Measurements from ENCODE around the gene MEIOB.

Gene MEIOB

GRCh38 chr16:1822801-1823200 is 49.2 kb downstream of the MEIOB start:
- Histone ChIP-seq H3K4me3 (ENCODE audit: low read length in 2 of 2) (no peak overlapping the region), H3K27ac (ENCODE audit: low read depth in 2 of 2, low read length in 2 of 2) (no peak overlapping the region)

DNA sequence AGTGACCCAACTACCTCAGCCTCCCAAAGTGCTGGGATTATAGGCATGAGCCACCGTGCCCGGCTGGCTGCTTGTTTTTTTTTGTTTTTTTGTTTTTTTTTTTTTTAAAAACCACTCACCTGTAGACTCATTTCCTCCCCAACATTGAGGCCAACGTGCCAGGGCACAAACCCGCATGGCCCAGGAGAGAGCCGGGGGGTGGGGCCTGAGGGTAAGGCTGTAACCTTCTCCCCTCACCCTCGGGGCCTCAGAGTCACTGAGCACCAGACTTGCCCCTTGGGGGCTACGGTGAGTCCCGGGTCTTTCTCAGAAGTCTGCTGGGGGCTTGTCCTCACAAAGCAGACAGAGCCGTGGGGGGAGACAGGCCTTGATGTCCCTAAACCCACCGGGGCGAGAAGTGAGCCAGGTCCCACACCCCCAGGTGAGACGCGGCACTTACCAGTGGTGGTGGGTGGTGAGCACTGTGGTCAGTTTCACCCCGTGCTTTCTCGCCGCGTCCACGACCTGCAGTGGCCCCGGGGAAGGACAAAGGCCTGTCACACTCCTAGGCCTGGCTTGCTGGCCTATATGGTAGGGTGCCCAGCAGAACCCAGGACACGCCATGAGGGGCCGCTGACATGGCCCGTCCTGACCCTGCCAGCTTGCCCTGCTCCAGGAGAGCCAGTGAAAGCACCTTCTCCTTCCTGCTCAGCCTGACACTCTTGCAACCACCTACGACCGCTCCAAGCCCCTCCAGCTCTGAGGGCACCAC is 49.9 kb downstream of the MEIOB start:
- Histone ChIP-seq H3K27me3 (ENCODE audit: control insufficient read depth in 2 of 2, insufficient read depth in 2 of 2, low read length in 2 of 2) (no peaks in the 10 kb centered on the region), H3K4me1 (ENCODE audit: control insufficient read depth in 2 of 2, insufficient read depth in 2 of 2, low read length in 2 of 2) (peaks cover 9 to 18% of the 10 kb centered on the region in 2 donors), H3K36me3 (ENCODE audit: control insufficient read depth in 2 of 2, insufficient read depth in 2 of 2, low read length in 2 of 2) (peaks cover 10 to 31% of the 10 kb centered on the region in 2 donors), H3K9ac (ENCODE audit: low read depth in 1 of 2, low read length in 2 of 2) (no peak overlapping the region), H3K27ac (ENCODE audit: low read depth in 2 of 2, low read length in 2 of 2) (no peak overlapping the region), H3K9me3 (ENCODE audit: control insufficient read depth in 2 of 2, low read length in 2 of 2) (no peaks in the 10 kb centered on the region), H3K4me3 (ENCODE audit: low read length in 2 of 2) (no peak overlapping the region)

More at GRCh38 chr16:1822801-1823200, 49.2 kb downstream of the MEIOB start:
- Histone ChIP-seq H3K4me1 (ENCODE audit: control insufficient read depth in 2 of 2, insufficient read depth in 2 of 2, low read length in 2 of 2) (peaks cover 9 to 19% of the 10 kb centered on the region in 2 donors), H3K36me3 (ENCODE audit: control insufficient read depth in 2 of 2, insufficient read depth in 2 of 2, low read length in 2 of 2) (peaks cover 5 to 28% of the 10 kb centered on the region in 2 donors), H3K9me3 (ENCODE audit: control insufficient read depth in 2 of 2, low read length in 2 of 2) (no peaks in the 10 kb centered on the region), H3K9ac (ENCODE audit: low read depth in 1 of 2, low read length in 2 of 2) (no peak overlapping the region), H3K27me3 (ENCODE audit: control insufficient read depth in 2 of 2, insufficient read depth in 2 of 2, low read length in 2 of 2) (no peaks in the 10 kb centered on the region)

GRCh38 chr16:1820946-1821290 is 51.0 kb downstream of the MEIOB start:
- Histone ChIP-seq H3K4me1 (ENCODE audit: control insufficient read depth in 2 of 2, insufficient read depth in 2 of 2, low read length in 2 of 2) (peaks cover 8 to 16% of the 10 kb centered on the region in 2 donors), H3K9ac (ENCODE audit: low read depth in 1 of 2, low read length in 2 of 2) (no peak overlapping the region), H3K9me3 (ENCODE audit: control insufficient read depth in 2 of 2, low read length in 2 of 2) (no peaks in the 10 kb centered on the region), H3K27ac (ENCODE audit: low read depth in 2 of 2, low read length in 2 of 2) (no peak overlapping the region), H3K27me3 (ENCODE audit: control insufficient read depth in 2 of 2, insufficient read depth in 2 of 2, low read length in 2 of 2) (no peaks in the 10 kb centered on the region), H3K4me3 (ENCODE audit: low read length in 2 of 2) (no peak overlapping the region), H3K36me3 (ENCODE audit: control insufficient read depth in 2 of 2, insufficient read depth in 2 of 2, low read length in 2 of 2) (peaks cover 16 to 40% of the 10 kb centered on the region in 2 donors)

DNA sequence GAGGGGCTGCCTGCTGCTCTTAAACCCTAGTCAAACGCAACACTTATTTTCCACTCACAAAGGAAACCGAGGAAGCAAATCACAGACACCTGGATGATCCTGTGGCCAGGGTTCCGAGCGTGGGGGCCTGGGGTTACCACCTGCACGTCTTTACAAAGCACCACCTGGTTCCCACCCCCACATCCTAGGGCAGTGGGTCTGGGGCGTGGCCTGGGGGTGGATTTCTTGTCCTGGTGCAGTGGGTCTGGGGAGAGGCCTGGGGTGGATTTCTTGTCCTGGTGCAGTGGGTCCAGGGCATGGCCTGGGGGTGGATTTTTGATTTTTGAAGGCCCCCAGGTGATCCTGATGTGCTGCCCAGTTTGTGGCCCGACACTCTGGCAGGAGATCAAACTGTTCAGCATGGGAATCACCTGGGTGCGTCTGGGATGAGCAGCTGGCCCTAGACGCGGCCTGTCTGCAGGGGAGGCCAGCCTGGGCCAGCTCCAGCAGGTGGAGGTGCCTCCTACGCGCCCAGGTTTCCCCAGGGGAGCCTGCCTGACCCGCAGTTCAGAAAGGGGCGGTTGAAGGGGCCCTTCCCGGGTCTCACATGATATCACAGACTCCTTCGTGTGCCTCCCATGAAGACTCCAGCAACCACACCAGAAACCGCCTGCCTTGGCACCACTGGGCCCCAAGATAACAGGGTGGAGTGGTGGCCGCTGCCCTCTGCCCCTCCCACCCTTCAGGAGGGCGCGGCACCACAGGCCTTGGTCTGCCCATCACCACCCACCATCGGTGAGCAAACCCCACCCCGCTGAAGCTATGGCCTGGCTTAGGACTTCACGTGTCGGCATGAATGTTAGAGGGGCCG is 51.6 kb downstream of the MEIOB start:
- no peak overlapping the region for H3K9ac ChIP-seq (ENCODE audit: low read depth in 1 of 2, low read length in 2 of 2)
- H3K36me3 ChIP-seq (ENCODE audit: control insufficient read depth in 2 of 2, insufficient read depth in 2 of 2, low read length in 2 of 2): peaks cover 20 to 43% of the 10 kb centered on the region in 2 donors
- peaks cover 3 to 10% of the 10 kb centered on the region in 2 donors for H3K4me1 ChIP-seq (ENCODE audit: control insufficient read depth in 2 of 2, insufficient read depth in 2 of 2, low read length in 2 of 2)
- no peaks in the 10 kb centered on the region for H3K27me3 ChIP-seq (ENCODE audit: control insufficient read depth in 2 of 2, insufficient read depth in 2 of 2, low read length in 2 of 2)
- H3K4me3 ChIP-seq (ENCODE audit: low read length in 2 of 2): no peak overlapping the region
- no peak overlapping the region for H3K27ac ChIP-seq (ENCODE audit: low read depth in 2 of 2, low read length in 2 of 2)
- no peaks in the 10 kb centered on the region for H3K9me3 ChIP-seq (ENCODE audit: control insufficient read depth in 2 of 2, low read length in 2 of 2)

DNA sequence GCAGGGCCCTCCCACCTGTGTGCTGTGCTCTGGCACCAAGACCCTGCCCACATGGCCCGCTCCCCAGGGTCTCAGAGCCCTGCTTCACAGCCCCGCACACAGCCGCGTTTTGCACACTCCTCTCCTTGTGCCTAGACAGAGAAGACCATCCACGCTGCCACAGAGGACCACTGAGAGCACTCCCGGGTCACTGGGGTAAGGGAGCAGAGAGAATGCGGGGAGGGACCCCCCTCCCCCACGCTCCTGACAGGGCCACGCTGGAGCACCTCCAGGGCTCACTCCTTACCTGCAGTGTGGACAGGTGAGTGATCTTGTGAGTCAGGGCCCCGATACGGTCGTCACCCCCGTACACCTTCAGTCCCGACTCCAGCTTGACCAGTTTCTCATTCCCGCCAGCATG is 52.4 kb downstream of the MEIOB start:
- Histone ChIP-seq H3K27me3 (ENCODE audit: control insufficient read depth in 2 of 2, insufficient read depth in 2 of 2, low read length in 2 of 2) (no peaks in the 10 kb centered on the region), H3K4me3 (ENCODE audit: low read length in 2 of 2) (no peak overlapping the region), H3K9ac (ENCODE audit: low read depth in 1 of 2, low read length in 2 of 2) (no peak overlapping the region), H3K36me3 (ENCODE audit: control insufficient read depth in 2 of 2, insufficient read depth in 2 of 2, low read length in 2 of 2) (peaks cover 21 to 45% of the 10 kb centered on the region in 2 donors), H3K4me1 (ENCODE audit: control insufficient read depth in 2 of 2, insufficient read depth in 2 of 2, low read length in 2 of 2) (peaks cover 0 to 6% of the 10 kb centered on the region in 2 donors), H3K9me3 (ENCODE audit: control insufficient read depth in 2 of 2, low read length in 2 of 2) (no peaks in the 10 kb centered on the region), H3K27ac (ENCODE audit: low read depth in 2 of 2, low read length in 2 of 2) (no peak overlapping the region)

DNA sequence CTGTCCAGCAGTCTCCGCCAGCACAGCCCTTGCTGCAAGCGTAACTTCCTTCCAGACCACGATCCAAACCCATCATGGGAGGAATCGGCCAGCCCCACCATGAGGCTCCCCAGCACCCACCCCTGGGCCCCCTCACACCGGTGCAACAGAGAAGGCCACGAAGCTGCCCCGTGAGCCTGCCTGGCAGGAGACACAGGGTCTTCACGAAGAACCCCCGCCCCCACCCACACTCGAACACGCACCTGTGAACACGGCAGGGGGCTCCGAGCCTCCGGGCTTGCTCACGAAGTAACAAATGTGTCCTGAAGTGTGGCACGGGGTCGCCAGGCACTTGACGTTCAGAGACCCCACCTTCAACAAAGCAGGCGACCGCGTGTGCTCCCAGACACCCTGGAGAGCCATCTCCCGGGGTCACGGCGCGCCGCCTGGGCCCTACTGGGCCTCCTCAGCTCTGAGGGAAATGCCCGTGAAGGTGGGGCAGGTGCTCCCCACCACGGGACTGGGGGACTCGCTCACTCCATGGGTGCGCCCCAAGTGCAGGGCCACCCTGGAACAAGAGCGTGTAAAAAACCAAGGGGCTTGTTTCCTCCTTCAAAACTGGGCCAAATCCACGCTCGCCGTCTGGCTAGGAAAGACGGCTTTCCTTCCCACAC is 53.0 kb downstream of the MEIOB start:
- H3K4me1 ChIP-seq (ENCODE audit: control insufficient read depth in 2 of 2, insufficient read depth in 2 of 2, low read length in 2 of 2): peaks cover 0 to 2% of the 10 kb centered on the region in 2 donors
- H3K27me3 ChIP-seq (ENCODE audit: control insufficient read depth in 2 of 2, insufficient read depth in 2 of 2, low read length in 2 of 2): no peaks in the 10 kb centered on the region
- H3K27ac ChIP-seq (ENCODE audit: low read depth in 2 of 2, low read length in 2 of 2): no peak overlapping the region
- H3K9me3 ChIP-seq (ENCODE audit: control insufficient read depth in 2 of 2, low read length in 2 of 2): no peaks in the 10 kb centered on the region
- no peak overlapping the region for H3K9ac ChIP-seq (ENCODE audit: low read depth in 1 of 2, low read length in 2 of 2)
- H3K36me3 ChIP-seq (ENCODE audit: control insufficient read depth in 2 of 2, insufficient read depth in 2 of 2, low read length in 2 of 2): peaks cover 21 to 45% of the 10 kb centered on the region in 2 donors
- H3K4me3 ChIP-seq (ENCODE audit: low read length in 2 of 2): no peak overlapping the region

GRCh38 chr16:1818204-1818872 is 53.6 kb downstream of the MEIOB start:
- H3K4me3 ChIP-seq (ENCODE audit: low read length in 2 of 2): no peak overlapping the region
- no peaks in the 10 kb centered on the region for H3K4me1 ChIP-seq (ENCODE audit: control insufficient read depth in 2 of 2, insufficient read depth in 2 of 2, low read length in 2 of 2)
- H3K9ac ChIP-seq (ENCODE audit: low read depth in 1 of 2, low read length in 2 of 2): no peak overlapping the region
- no peaks in the 10 kb centered on the region for H3K27me3 ChIP-seq (ENCODE audit: control insufficient read depth in 2 of 2, insufficient read depth in 2 of 2, low read length in 2 of 2)
- H3K27ac ChIP-seq (ENCODE audit: low read depth in 2 of 2, low read length in 2 of 2): no peak overlapping the region
- H3K9me3 ChIP-seq (ENCODE audit: control insufficient read depth in 2 of 2, low read length in 2 of 2): no peaks in the 10 kb centered on the region
- peaks cover 21 to 47% of the 10 kb centered on the region in 2 donors for H3K36me3 ChIP-seq (ENCODE audit: control insufficient read depth in 2 of 2, insufficient read depth in 2 of 2, low read length in 2 of 2)

DNA sequence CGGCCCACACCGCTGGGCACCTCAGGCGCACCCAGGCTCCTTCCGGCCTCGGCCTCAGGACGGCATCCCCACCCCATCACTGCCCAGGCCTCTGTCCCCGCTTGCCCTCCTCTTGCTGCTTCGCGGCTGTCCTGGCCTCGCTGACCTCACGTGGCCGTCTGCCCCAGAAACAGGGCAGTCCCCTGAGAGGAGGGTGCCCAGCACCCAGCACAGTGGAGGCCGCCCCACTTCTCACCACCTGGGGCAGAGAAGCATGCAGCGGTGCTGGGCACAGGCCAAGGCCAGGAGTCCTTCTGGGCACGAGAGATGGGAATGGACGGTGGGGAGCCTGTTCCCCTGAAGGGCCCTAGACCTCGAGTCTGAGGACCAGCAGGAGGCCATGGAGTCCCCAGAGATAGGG is 54.2 kb downstream of the MEIOB start:
- no peaks in the 10 kb centered on the region for H3K9me3 ChIP-seq (ENCODE audit: control insufficient read depth in 2 of 2, low read length in 2 of 2)
- H3K9ac ChIP-seq (ENCODE audit: low read depth in 1 of 2, low read length in 2 of 2): no peak overlapping the region
- no peak overlapping the region for H3K27ac ChIP-seq (ENCODE audit: low read depth in 2 of 2, low read length in 2 of 2)
- peaks cover 21 to 47% of the 10 kb centered on the region in 2 donors for H3K36me3 ChIP-seq (ENCODE audit: control insufficient read depth in 2 of 2, insufficient read depth in 2 of 2, low read length in 2 of 2)
- no peaks in the 10 kb centered on the region for H3K4me1 ChIP-seq (ENCODE audit: control insufficient read depth in 2 of 2, insufficient read depth in 2 of 2, low read length in 2 of 2)
- H3K4me3 ChIP-seq (ENCODE audit: low read length in 2 of 2): no peak overlapping the region
- H3K27me3 ChIP-seq (ENCODE audit: control insufficient read depth in 2 of 2, insufficient read depth in 2 of 2, low read length in 2 of 2): no peaks in the 10 kb centered on the region

DNA sequence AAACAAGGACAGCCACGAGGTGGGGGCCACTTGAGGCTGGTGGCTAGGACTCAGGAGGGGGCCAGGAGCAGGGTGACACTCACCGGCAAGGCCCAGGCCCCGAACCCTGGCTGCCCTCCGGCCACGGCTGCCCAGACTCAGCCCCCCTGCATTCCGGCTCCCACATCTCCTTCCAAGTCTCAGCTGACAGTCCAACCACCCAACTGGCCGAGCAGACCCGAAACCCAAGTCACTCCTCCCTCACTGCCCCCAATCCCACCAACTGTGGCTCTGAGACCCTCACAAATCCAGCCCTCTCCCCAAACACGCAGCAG is 54.7 kb downstream of the MEIOB start:
- Histone ChIP-seq H3K27ac (ENCODE audit: low read depth in 2 of 2, low read length in 2 of 2) (no peak overlapping the region), H3K4me3 (ENCODE audit: low read length in 2 of 2) (no peak overlapping the region), H3K27me3 (ENCODE audit: control insufficient read depth in 2 of 2, insufficient read depth in 2 of 2, low read length in 2 of 2) (no peaks in the 10 kb centered on the region), H3K9ac (ENCODE audit: low read depth in 1 of 2, low read length in 2 of 2) (no peak overlapping the region), H3K36me3 (ENCODE audit: control insufficient read depth in 2 of 2, insufficient read depth in 2 of 2, low read length in 2 of 2) (peaks cover 21 to 42% of the 10 kb centered on the region in 2 donors), H3K4me1 (ENCODE audit: control insufficient read depth in 2 of 2, insufficient read depth in 2 of 2, low read length in 2 of 2) (no peaks in the 10 kb centered on the region), H3K9me3 (ENCODE audit: control insufficient read depth in 2 of 2, low read length in 2 of 2) (no peaks in the 10 kb centered on the region)

All from mucosa of rectum (tissue), 2 donors.